Gastrocnemius medialis (tissue), 4 donors: Measurements from ENCODE around the gene ZPBP. TPM values are rescaled to one million over a fixed set of nuclear protein-coding genes. Genes with fewer than 3 reads are reported as not detected.

ENCODE experiments used
- ATAC-seq, 2 donors: fragments of 150-250 bp; one replicate each; pipeline ENCODE4 v1.9.1; 2016
- DNase-seq, 2 donors: peaks; one replicate each; pipeline ENCODE4 v3.0.0-alpha.2; 2019
- H3K27ac ChIP-seq, 4 donors: fragments of 200-600 bp; sonication (generic); 1 replicate in 1 of 4; 2 replicates in 3 of 4; pipeline ENCODE4 v1.5.1; 2016 to 2018; ENCODE audit warnings: mild to moderate bottlenecking in 2 of 4, moderate library complexity in 1 of 4
- H3K27me3 ChIP-seq, 3 donors: fragments of 200-600 bp; sonication (generic) in 2 of 3; 1 replicate in 1 of 3; 2 replicates in 2 of 3; pipeline versions ENCODE4 v1.5.1 to v1.6.0; 2016 to 2019; ENCODE audit warnings: mild to moderate bottlenecking in 1 of 3, moderate library complexity in 1 of 3
- H3K36me3 ChIP-seq, 2 donors: fragments of 200-600 bp; sonication (generic) in 1 of 2; one replicate each; pipeline ENCODE4 v1.5.1; 2017 to 2018
- H3K4me1 ChIP-seq, 2 donors: fragments of 200-600 bp; sonication (generic) in 1 of 2; one replicate each; pipeline ENCODE4 v1.5.1; 2016 to 2017; ENCODE audit warnings: mild to moderate bottlenecking in 2 of 2
- H3K4me3 ChIP-seq, 4 donors: fragments of 200-600 bp; sonication (generic) in 3 of 4; 1 replicate in 1 of 4; 2 replicates in 3 of 4; pipeline ENCODE4 v1.5.1; 2016 to 2019; ENCODE audit warnings: mild to moderate bottlenecking in 2 of 4
- H3K9me3 ChIP-seq, 3 donors: fragments of 200-600 bp; sonication (generic) in 2 of 3; 1 replicate in 1 of 3; 2 replicates in 2 of 3; pipeline ENCODE4 v1.5.1; 2016 to 2019
- CTCF ChIP-seq, 5 experiments: fragments of 450-650 bp in 3 of 5; fragments of 200-600 bp in 2 of 5; sonication (generic) in 2 of 5; IDR thresholded peaks in 4 of 5; conservative IDR thresholded peaks in 1 of 5; 1 replicate in 4 of 5; 2 replicates in 1 of 5; pipeline ENCODE4 v1.5.1; 2016 to 2019; ENCODE audit warnings: antibody characterized with exemption in 5 of 5, mild to moderate bottlenecking in 3 of 5, moderate library complexity in 3 of 5
- POLR2A ChIP-seq, 2 donors: fragments of 450-650 bp; IDR thresholded peaks; one replicate each; pipeline ENCODE4 v1.6.1; 2017; ENCODE audit warnings: antibody characterized with exemption in 2 of 2, mild to moderate bottlenecking in 2 of 2, moderate library complexity in 2 of 2
- in situ Hi-C, 4 donors: fragments of 200-750 bp; cut with MboI; loops; one replicate each; pipeline versions ENCODE4 v1.15.0 to v1.8.0; 2017; ENCODE audit warnings: low sequenced_read_pairs in 4 of 4
- intact Hi-C: fragments of 100-400 bp; cut with DNase I; formaldehyde crosslinking; loops from one replicate; pipeline ENCODE4 v1.15.1; 2023; ENCODE audit warnings: low total_unique reads
- total RNA-seq, 4 donors: library from RNA; depleted of rRNA; stranded (reverse); fragments of >200 nt; gene quantifications; one replicate each; pipeline versions ENCODE4 v1.1.0 to v1.2.3, GENCODE V29; 2016

The ZPBP gene
- total RNA-seq, 4 donors from 2014 or later = not detected

GRCh38 chr7:50140688-50141087, 47.6 kb upstream of the ZPBP start:
- peaks cover 0 to 7% (median 0%) of the 10 kb centered on the region in 3 donors for H3K27me3 ChIP-seq
- H3K36me3 ChIP-seq = no peaks in the 10 kb centered on the region
- DNase-seq (no peak), ATAC-seq (no peak)
- TF ChIP-seq CTCF (IDR thresholded peaks at IDR 0.05 in 4 of 5, conservative IDR thresholded peaks at IDR 0.05 in 1 of 5) = no peak
- no peak for TF ChIP-seq POLR2A (IDR thresholded peaks at IDR 0.05)
- H3K4me1 ChIP-seq = no peaks in the 10 kb centered on the region
- in situ Hi-C loops = loop anchor here in 2 of 4 donors (25.0 kb wide), 1 partner anchor 1022 kb away; no protein-coding TSS in a partner anchor
- intact Hi-C loops = no loop called here
- H3K9me3 ChIP-seq = no peaks in the 10 kb centered on the region
- H3K4me3 ChIP-seq = no peak overlapping the region
- H3K27ac ChIP-seq = no peak overlapping the region

DNA sequence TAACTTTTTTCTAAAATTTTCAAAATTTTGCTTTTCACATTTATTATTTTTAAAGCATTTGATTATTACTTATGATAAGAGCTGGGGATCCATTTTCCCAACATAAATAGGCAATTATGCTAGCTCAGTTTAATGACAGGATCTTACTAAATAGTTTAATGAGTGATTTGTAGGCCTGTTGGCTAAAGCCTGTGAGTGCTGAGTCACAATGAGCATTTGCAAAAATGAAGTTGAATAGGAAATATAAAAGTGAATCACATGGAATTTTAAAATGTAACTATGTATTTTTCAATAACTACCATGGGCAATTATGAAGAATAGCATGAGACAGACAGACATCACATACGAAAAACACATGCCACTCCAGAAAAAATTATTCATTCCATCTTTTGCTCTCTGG, 45.1 kb upstream of the ZPBP start:
- no peak for TF ChIP-seq CTCF (IDR thresholded peaks at IDR 0.05 in 4 of 5, conservative IDR thresholded peaks at IDR 0.05 in 1 of 5)
- no peak for TF ChIP-seq POLR2A (IDR thresholded peaks at IDR 0.05)
- no peak for DNase-seq
- ATAC-seq = no peak
- intact Hi-C loops (no loop called here), in situ Hi-C loops (loop anchor here in 2 of 4 donors (25.0 kb wide), 1 partner anchor 1024 kb away; no protein-coding TSS in a partner anchor)
- H3K27ac ChIP-seq = no peak overlapping the region
- H3K27me3 ChIP-seq = peaks cover 0 to 7% (median 0%) of the 10 kb centered on the region in 3 donors
- no peaks in the 10 kb centered on the region for H3K36me3 ChIP-seq
- H3K9me3 ChIP-seq = no peaks in the 10 kb centered on the region
- H3K4me3 ChIP-seq = no peak overlapping the region
- no peaks in the 10 kb centered on the region for H3K4me1 ChIP-seq

DNA sequence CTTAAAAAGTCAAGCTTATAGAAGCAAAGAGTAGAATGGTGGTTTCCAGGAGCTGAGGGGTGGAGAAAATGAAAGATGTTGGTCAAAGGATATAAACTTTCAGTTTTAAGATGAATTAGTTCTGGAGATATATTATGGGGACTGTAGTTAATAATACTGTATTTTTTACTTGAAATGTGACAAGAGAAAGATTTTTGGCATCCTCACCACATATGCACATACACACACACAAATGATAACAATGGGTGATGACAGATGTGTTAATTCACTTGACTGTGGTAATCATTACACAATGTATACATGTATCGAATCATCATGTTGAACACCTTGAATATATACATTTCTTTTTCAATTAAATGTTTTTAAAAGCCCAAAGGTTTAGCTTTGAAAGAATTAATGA, 32.7 kb upstream of the ZPBP start:
- intact Hi-C loops (no loop called here), in situ Hi-C loops (loop anchor here in 2 of 4 donors (25.0 kb wide), 1 partner anchor 1037 kb away; no protein-coding TSS in a partner anchor)
- Histone ChIP-seq H3K27me3 (no peaks in the 10 kb centered on the region), H3K9me3 (no peaks in the 10 kb centered on the region), H3K4me1 (no peaks in the 10 kb centered on the region), H3K27ac (no peak overlapping the region), H3K36me3 (no peaks in the 10 kb centered on the region), H3K4me3 (no peak overlapping the region)
- TF ChIP-seq POLR2A (IDR thresholded peaks at IDR 0.05) (no peak), CTCF (IDR thresholded peaks at IDR 0.05 in 4 of 5, conservative IDR thresholded peaks at IDR 0.05 in 1 of 5) (no peak)
- ATAC-seq (no peak), DNase-seq (no peak)

- no peak overlapping the region for H3K4me3 ChIP-seq
- TF ChIP-seq CTCF (IDR thresholded peaks at IDR 0.05 in 4 of 5, conservative IDR thresholded peaks at IDR 0.05 in 1 of 5) = no peak
- TF ChIP-seq POLR2A (IDR thresholded peaks at IDR 0.05) = no peak
- no peaks in the 10 kb centered on the region for H3K9me3 ChIP-seq
- in situ Hi-C loops (no loop called here), intact Hi-C loops (no loop called here)
- no peaks in the 10 kb centered on the region for H3K36me3 ChIP-seq
- ATAC-seq = no peak
- H3K27ac ChIP-seq = no peak overlapping the region
- DNase-seq = no peak
- H3K27me3 ChIP-seq = no peaks in the 10 kb centered on the region
- H3K4me1 ChIP-seq = no peaks in the 10 kb centered on the region
These were observed 28.2 kb upstream of the ZPBP start for GRCh38 chr7:50121286-50121685.
